Urinary bladder (tissue), 4 donors: Measurements from ENCODE around the gene YY1. TPM values are rescaled to one million over a fixed set of nuclear protein-coding genes. Genes with fewer than 3 reads are reported as not detected.
A peak's percentile ranks its signal among the peaks of the same experiment; 100 is the strongest.

Experiments
- DNase-seq: peaks from one replicate; pipeline ENCODE4 v3.0.0-alpha.2; 2015; ENCODE audit errors: extremely low spot score
- H3K27ac ChIP-seq: one replicate; pipeline ENCODE4 v1.5.1; 2013; ENCODE audit warnings: low read depth, mild to moderate bottlenecking, moderate library complexity
- H3K36me3 ChIP-seq: one replicate; pipeline ENCODE4 v1.6.1; 2013; ENCODE audit warnings: mild to moderate bottlenecking, moderate library complexity; ENCODE audit not compliant: insufficient read depth
- H3K4me1 ChIP-seq: one replicate; pipeline ENCODE4 v1.6.1; 2013; ENCODE audit warnings: mild to moderate bottlenecking, moderate library complexity; ENCODE audit not compliant: insufficient read depth
- H3K4me3 ChIP-seq: one replicate; pipeline ENCODE4 v1.5.1; 2013; ENCODE audit warnings: low read depth, low read length
- WGBS: extraction: QIAGEN DNeasy Blood & Tissue Kit; methylation state at CpG from one replicate; pipeline ENCODE4 v1.1.7; 2013; 5-methylcytosine and 5-hydroxymethylcytosine counted together
- polyA plus RNA-seq: library from polyadenylated mRNA; stranded (reverse); fragments of 200-250 nt; gene quantifications from one replicate; pipeline ENCODE4 v1.2.3, GENCODE V29; 2013
- total RNA-seq: library from RNA; depleted of rRNA; stranded (reverse); fragments of >200 nt; gene quantifications from one replicate; pipeline ENCODE4 v1.2.3, GENCODE V29; 2014
- donor health status: healthy with polysubstance abuse.
- donor health status: healthy.

The YY1 gene
- total RNA-seq (65.5 TPM), polyA plus RNA-seq (33.5 TPM)

GRCh38 chr14:100238419-100239210 lies at the start of gene YY1:
Gene YY1, plus strand, starts transcription at chr14:100239144. Its CDS starts 101 bp downstream, at chr14:100239245.
- WGBS = under 1% methylated on average over 110 of the region's 125 CpGs
- Histone ChIP-seq H3K36me3 (no peaks in the 10 kb centered on the region), H3K4me1 (no peaks in the 10 kb centered on the region), H3K27ac (peak within 1 kb of the TSS; percentile 99), H3K4me3 (peak within 1 kb of the TSS; percentile 96)
- DNase-seq = peak; percentile 91

- no peak for DNase-seq
- Histone ChIP-seq H3K4me3 (no peak overlapping the region), H3K4me1 (no peaks in the 10 kb centered on the region), H3K36me3 (no peaks in the 10 kb centered on the region), H3K27ac (no peak overlapping the region)
- 96% methylated on average over 1 of the region's 1 CpG for WGBS
Measured at GRCh38 chr14:100190126-100190525, 48.8 kb upstream of the YY1 start.

- Histone ChIP-seq H3K4me3 (no peak overlapping the region), H3K4me1 (no peaks in the 10 kb centered on the region), H3K27ac (no peak overlapping the region), H3K36me3 (no peaks in the 10 kb centered on the region)
- DNase-seq = no peak
- 75% methylated on average over 14 of the region's 14 CpGs for WGBS
Measured at GRCh38 chr14:100191584-100192249, 47.2 kb upstream of the YY1 start.

- Histone ChIP-seq H3K4me1 (no peaks in the 10 kb centered on the region), H3K27ac (peak overlapping the region; percentile 84), H3K4me3 (peak overlapping the region; percentile 17), H3K36me3 (no peaks in the 10 kb centered on the region)
- WGBS = 61% methylated on average over 21 of the region's 21 CpGs
- DNase-seq = no peak
Measured at GRCh38 chr14:100192250-100192671, 46.7 kb upstream of the YY1 start.

- Histone ChIP-seq H3K4me1 (no peaks in the 10 kb centered on the region), H3K4me3 (peak overlapping the region; percentile 17), H3K27ac (peak overlapping the region; percentile 84), H3K36me3 (no peaks in the 10 kb centered on the region)
- peak; percentile 92 for DNase-seq
- whole genome bisulfite sequencing = 2% methylated on average over 62 of the region's 62 CpGs
Measured at GRCh38 chr14:100192672-100193416, 46.1 kb upstream of the YY1 start.

DNA sequence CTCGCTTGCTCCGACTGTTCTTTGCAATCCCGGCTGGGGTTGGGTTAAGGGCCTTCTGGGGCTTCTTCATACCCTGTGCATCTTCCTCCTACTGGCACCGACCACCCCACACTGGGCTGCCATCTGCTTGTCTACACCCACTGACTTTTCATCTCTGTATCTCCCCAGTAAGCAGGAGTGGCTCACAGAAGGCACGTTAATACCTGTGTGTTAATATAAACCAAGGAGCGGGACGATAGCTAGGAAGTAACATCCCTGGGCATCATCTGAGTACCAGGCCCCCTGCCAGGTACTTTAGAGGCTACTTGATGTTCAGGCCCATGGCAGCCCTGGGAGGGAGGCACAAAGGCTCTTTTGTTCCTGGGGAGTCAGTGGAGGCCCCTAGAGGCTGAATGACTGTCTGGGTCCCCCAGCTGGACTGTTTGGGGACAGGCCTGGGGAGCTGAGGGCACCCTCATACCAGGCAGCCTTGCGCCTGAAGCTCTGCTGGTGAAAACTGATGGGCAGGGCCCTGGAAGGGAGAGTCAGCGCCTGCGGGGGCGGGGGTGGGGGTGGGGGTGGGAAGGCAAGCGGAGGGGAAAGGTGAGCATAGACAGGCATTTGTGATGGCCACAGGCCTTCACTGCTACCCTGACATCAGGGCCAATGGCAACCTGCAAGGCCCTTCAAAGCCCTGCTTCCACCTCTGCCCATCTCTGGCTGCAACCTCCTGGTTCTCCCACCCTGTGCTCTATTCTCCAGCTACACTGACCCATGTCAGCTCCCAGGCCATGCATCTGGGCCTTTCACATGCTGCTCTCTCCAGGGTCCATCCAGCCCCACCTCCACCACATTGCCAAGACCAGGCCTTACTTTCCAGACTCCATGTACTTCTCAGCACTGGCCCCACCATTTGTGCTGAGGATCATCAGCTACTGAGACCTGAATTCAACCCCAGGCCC lies 45.3 kb upstream of the YY1 start:
- Histone ChIP-seq H3K27ac (peak overlapping the region; percentile 66), H3K36me3 (no peaks in the 10 kb centered on the region), H3K4me3 (no peak overlapping the region), H3K4me1 (no peaks in the 10 kb centered on the region)
- DNase-seq = no peak
- 64% methylated on average over 12 of the region's 12 CpGs for WGBS

- H3K4me3 ChIP-seq = no peak overlapping the region
- 90% methylated on average over 8 of the region's 8 CpGs for WGBS
- DNase-seq = no peak
- H3K36me3 ChIP-seq = no peaks in the 10 kb centered on the region
- H3K27ac ChIP-seq = no peak overlapping the region
- no peaks in the 10 kb centered on the region for H3K4me1 ChIP-seq
Measured at GRCh38 chr14:100199240-100199860, 39.6 kb upstream of the YY1 start.

GRCh38 chr14:100200311-100200710 lies 38.6 kb upstream of the YY1 start:
- no peaks in the 10 kb centered on the region for H3K4me1 ChIP-seq
- WGBS = 80% methylated on average over 3 of the region's 3 CpGs
- no peaks in the 10 kb centered on the region for H3K36me3 ChIP-seq
- DNase-seq = no peak
- H3K27ac ChIP-seq = no peak overlapping the region
- H3K4me3 ChIP-seq = no peak overlapping the region

DNA sequence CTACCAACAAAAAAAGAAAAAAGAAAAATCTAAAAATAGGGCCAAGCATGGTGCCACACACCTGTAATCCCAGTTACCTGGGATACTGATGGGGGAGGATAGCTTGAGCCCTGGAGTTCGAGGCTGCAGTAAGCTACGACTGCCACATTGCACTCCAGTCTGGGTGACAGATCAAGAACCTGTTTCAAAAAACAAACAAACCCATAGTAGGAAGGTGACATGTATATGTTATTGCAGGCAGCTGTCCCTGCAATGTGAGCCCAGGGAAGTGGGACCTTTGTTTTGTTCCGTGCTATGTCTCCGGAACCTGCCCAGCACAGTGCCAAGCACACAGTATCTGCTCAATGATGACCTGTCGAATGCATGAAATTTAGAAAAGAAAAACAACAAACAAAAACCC lies 37.2 kb upstream of the YY1 start:
- Histone ChIP-seq H3K4me3 (no peak overlapping the region), H3K4me1 (no peaks in the 10 kb centered on the region), H3K36me3 (no peaks in the 10 kb centered on the region), H3K27ac (no peak overlapping the region)
- no peak for DNase-seq
- WGBS = 84% methylated on average over 5 of the region's 5 CpGs

- H3K27ac ChIP-seq = no peak overlapping the region
- no peaks in the 10 kb centered on the region for H3K4me1 ChIP-seq
- WGBS = 48% methylated on average over 4 of the region's 4 CpGs
- no peaks in the 10 kb centered on the region for H3K36me3 ChIP-seq
- no peak for DNase-seq
- no peak overlapping the region for H3K4me3 ChIP-seq
Measured at GRCh38 chr14:100202712-100203111, 36.2 kb upstream of the YY1 start.

DNA sequence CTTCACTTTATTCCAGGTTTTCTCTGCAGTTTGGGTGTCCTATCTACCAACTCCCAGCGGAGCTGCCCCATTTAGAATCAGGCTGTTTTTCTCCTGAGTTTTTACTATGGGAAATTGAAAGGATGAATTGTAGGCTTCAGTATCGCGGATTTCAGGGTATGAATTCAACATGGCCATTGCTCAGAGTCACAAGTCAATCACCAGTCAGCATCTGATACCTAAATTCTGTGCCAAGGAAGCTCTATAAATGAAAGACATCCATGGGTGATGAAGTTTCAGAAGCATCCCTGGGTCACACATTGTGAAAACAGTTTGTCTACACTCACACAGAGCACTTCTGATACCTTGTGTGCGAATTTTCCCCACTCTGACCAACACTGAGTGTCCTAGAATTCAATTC lies 35.8 kb upstream of the YY1 start:
- 92% methylated on average over 4 of the region's 4 CpGs for WGBS
- H3K4me3 ChIP-seq = no peak overlapping the region
- DNase-seq = no peak
- no peaks in the 10 kb centered on the region for H3K4me1 ChIP-seq
- H3K36me3 ChIP-seq = no peaks in the 10 kb centered on the region
- H3K27ac ChIP-seq = no peak overlapping the region

DNA sequence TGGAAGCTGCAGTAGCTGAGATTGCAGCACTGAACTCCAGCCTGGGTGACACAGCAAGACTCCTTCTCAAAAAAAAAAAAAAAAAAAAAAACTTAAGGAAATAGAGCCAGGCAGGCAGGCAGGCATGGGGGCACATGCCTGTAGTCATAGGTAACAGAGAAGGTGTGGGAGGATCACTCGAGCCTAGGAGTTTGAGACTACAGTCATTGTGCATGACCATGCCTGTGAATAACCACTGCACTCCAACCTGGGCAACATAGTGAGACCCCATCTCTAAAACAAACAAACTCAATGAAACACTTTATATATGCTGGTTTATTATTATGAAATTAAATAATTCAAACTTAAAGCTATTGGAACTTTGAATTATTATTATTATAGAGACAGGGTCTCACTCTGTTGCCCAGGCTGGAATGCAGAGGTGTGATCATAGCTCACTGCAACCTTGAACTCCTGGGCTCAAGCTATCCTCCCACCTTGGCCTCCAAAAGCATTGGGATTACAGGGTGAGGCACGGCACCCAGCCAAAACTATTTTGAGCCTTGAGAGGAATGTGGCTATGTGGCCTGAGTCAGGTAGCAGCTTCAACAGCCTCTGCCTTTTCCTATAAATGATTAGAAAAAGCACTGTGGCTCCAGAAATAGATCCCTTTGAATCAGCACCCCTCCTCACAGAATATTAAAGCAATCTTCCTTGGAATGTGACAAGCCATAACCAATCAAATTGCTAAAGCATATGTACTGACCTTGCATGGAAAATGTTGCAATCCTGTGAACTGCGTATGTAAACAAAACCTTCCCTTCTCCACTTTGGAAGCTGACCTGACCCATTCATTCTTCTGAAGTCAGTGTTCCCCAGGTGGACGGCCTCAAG lies 34.7 kb upstream of the YY1 start:
- Histone ChIP-seq H3K4me3 (no peak overlapping the region), H3K36me3 (no peaks in the 10 kb centered on the region), H3K27ac (no peak overlapping the region), H3K4me1 (no peaks in the 10 kb centered on the region)
- no peak for DNase-seq
- 66% methylated on average over 4 of the region's 4 CpGs for WGBS
